Frontal cortex (tissue), 4 donors: Measurements from ENCODE around the gene G0S2. TPM values are rescaled to one million over a fixed set of nuclear protein-coding genes. Genes with fewer than 3 reads are reported as not detected.
A peak's percentile ranks its signal among the peaks of the same experiment; 100 is the strongest.
"Not testable (repeated sequence)": the region's sequence is repeated elsewhere in the genome, so short reads cannot be mapped to it uniquely, and the experiment has no call there.

ENCODE experiments used
- DNase-seq, 2 donors: peaks; one replicate each; pipeline ENCODE4 v3.0.0; 2012; ENCODE audit warnings: low spot score in 2 of 2
- FAIRE-seq: peaks from 2 replicates; lab custom pipeline; 2012; peaks lifted over from hg19 to GRCh38; lab: Jason Lieb, UNC
- total RNA-seq: library from RNA; depleted of rRNA; stranded (reverse); fragments of >200 nt; gene quantifications from one replicate; pipeline ENCODE4 v1.2.3, GENCODE V29; 2014
- donor health status: control.
- donor health status: control.
- donor health status: control.

G0S2 gene
- total RNA-seq, 1 donor from 2014 or later, result 1.6 TPM

DNA sequence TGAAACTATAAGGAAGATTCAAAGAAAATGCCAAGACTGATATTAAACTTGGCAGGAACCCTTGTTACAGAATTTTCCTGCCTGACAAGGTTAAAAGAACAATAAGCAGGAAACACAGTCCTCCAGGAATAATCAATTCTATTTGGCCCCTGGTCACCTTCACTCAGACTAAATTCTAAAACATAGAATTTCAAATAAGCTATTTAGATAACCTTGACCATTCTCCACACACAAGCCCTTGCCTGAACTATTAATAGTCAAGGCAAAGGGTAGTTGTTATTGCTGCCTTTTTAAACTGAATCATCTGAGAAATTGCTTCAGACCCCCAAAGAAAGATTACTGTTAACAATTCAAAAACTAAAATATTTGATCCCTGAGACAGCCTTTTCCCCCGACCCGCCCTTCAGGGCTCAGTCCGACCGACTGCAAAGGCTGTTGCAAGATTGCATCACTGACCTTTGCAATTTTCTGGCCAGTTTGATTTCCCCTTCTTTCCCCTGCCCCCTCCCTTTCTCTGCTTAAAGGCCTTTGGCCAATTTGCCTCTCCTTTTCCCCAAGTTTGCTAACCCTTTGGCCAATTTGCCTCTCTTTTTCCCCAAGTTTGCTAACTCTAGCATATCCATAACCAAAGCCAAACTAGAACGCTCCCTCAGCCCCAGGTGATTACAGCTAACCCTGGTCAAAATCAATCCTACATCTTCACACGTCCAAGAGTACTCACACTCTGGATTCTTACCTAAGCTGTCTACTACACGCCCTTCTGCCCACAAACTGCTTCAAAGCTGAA is 1.4 kb upstream of the G0S2 start:
- no peak for FAIRE-seq
- DNase-seq, result no peak

- DNase-seq (peak; percentile 33 to 41), FAIRE-seq (no peak)
These were observed 448 bp downstream of the G0S2 start for GRCh38 chr1:209675565-209676154.

GRCh38 chr1:209678981-209679539 is 3.8 kb downstream of the G0S2 start:
- no peak for FAIRE-seq

GRCh38 chr1:209685821-209686220 is 10.6 kb downstream of the G0S2 start:
- DNase-seq, result no peak
- FAIRE-seq, result no peak

More at GRCh38 chr1:209678981-209679539, 3.8 kb downstream of the G0S2 start:
- no peak for DNase-seq

DNA sequence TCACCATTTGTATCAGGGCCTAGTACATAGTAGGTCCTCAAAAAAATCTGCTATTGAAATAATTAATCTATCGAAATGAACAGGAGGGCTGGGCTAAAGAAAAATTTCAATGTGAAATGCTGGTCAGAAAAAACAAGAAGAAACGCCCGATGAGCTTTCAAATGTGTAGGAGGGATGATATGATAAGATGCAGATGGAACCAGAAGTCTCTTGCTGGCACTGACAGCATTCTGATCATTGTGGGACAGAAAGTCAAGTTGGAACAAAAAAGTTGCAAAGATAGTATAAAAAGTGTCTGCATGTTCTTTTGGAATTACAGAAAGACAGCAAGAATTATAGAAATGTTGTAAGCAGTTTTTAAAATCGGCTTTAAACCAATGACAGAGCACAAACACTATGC is 11.1 kb downstream of the G0S2 start:
- DNase-seq, result no peak
- FAIRE-seq, result no peak

GRCh38 chr1:209688746-209689234 is 13.6 kb downstream of the G0S2 start:
- FAIRE-seq (no peak), DNase-seq (no peak)

DNA sequence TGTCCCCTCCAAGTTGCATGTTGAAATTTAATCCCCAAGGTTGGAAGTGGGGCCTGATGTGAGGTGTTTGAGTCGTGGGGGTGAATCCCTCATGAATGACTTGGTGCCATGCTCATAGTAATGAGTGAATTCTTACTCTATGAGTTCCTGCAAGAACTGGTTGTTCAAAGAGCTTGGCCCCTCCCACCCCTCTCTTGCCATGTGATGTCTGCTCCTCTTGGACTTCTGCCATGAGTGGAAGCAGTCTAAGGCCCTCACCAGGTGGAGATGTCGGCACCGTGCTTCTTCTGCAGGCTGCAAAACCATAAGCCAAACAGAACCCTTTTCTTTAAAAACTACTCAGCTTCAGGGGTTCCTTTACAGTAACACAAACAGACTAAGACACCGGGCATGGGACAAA is 14.3 kb downstream of the G0S2 start:
- FAIRE-seq, result no peak
- DNase-seq, result no peak

DNA sequence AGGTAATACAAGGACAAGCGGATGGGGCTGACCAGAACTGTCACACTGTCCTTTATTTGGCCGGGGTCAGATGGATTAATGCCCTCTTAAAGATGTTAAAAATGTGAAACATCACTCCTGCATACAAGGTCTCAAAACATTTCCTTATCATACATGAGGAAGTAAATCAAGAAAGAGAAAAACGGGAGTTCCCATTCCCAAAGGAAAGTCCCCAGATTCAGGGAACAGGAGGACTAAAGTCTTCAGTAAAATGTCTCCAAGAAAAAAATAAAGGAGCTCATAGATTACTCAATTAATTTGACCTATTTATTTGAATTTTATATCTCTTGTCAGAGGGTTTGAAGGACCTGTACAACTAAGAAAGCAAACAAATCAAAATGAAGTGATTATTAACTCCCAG is 16.0 kb downstream of the G0S2 start:
- no peak for DNase-seq
- no peak for FAIRE-seq

GRCh38 chr1:209692296-209692695 is 17.1 kb downstream of the G0S2 start:
- FAIRE-seq (no peak), DNase-seq (no peak)

GRCh38 chr1:209692745-209693504 is 17.7 kb downstream of the G0S2 start:
- DNase-seq (peak in 1 of 2 donors; percentile 50), FAIRE-seq (peak; percentile 13)

DNA sequence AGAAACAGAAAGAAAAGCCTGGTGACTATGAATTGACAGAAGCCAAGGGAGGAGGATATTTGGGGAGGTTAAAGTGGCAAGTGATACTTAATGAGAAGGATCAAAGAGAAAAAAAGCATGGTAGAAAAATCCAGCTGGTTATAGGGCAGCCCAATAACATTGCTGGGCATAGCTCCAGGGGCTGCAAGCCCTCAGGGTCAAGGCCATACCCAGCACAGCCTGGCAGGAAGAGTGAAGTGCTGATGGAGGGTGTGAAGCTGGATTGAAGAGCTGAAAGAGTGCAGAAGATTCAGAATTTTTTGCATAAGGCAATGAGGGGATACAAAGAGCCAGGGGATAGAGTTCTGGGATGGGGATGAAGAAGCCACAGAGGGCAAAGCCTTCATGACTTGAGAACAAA is 21.5 kb downstream of the G0S2 start:
- no peak for DNase-seq
- FAIRE-seq, result no peak

- no peak for FAIRE-seq
- DNase-seq, result no peak
These were observed 21.9 kb downstream of the G0S2 start for GRCh38 chr1:209697126-209697525.

DNA sequence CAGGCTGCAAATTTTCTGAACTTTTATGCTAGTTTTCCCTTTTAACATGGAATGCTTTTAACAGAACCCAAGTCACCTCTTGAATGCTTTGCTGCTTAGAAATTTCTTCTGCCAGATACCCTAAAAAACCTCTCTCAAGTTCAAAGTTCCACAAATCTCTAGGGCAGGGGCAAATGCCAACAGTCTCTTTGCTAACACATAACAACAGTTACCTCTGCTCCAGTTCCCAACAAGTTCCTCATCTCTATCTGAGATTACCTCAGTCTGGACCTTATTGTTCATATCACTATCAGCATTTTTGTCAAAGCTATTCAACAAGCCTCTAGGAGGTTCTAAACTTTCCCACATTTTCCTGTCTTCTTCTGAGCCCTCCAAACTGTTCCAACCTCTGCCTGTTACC is 25.5 kb downstream of the G0S2 start:
- not testable (repeated sequence) for DNase-seq, FAIRE-seq

DNA sequence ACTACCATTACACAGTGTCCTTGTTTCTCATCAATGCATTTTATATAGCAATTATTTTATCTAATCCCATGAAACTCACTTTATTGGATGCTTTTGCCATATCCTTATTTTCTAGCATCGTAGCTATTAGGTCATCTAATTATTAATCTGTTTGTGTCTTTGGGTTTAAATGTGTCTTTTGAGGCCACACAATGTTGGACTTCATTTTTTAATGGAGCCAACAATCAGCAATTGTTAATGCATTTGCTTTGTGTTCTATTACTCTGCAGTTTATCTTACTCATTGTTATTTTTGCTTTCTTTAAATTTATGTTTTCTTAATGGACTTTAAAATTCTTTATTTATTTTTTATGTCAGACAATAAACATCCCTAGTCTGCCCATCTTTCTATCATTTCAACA is 27.6 kb downstream of the G0S2 start:
- no peak for DNase-seq

GRCh38 chr1:209703834-209704504 is 28.8 kb downstream of the G0S2 start:
- DNase-seq, result no peak
- FAIRE-seq, result no peak

More for the DNA sequence above, 27.6 kb downstream of the G0S2 start:
- FAIRE-seq, result peak; percentile 83

DNA sequence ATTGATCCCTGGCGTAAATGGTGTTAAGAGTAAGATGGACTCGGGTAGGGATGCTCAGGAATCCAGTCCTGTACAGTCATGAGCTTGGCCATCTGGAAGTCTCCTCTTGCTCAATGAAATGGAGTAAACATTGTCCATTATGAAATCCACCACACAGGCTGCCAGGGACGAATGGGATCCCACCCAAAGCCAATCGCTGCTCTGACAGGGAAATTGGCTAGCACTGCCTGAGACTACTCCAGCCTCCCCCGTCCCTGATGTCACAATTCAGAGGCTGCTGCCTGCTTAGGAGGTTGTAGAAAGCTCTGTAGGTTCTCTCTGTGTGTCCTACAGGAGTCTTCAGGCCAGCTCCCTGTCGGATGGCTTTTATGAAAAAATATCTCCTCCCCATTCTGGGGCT is 29.4 kb downstream of the G0S2 start, which contains the start of gene HSD11B1:
TSS of gene HSD11B1 (plus strand) at position 263 of the 400 bp plus-strand sequence. CDS start at position 360, 97 bp downstream.
- FAIRE-seq, result no peak
- no peak for DNase-seq

- DNase-seq, result no peak
- no peak for FAIRE-seq
These were observed 29.9 kb downstream of the G0S2 start for GRCh38 chr1:209705033-209705598.

DNA sequence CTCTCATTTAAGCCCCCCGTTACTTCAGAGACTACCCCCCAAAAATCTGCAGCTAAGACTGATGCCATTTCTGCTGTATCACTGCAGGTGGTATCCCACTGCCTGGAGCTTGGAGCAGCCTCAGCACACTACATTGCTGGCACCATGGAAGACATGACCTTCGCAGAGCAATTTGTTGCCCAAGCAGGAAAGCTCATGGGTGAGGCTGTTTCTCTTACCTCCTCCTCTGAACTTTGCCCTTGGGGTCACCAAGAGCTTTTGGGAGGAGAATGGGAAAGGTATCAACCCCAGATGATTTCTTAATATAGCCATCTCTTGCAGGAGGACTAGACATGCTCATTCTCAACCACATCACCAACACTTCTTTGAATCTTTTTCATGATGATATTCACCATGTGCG is 31.4 kb downstream of the G0S2 start:
- no peak for FAIRE-seq
- DNase-seq, result no peak

- no peak for FAIRE-seq
- DNase-seq, result no peak
These were observed 32.1 kb downstream of the G0S2 start for GRCh38 chr1:209707308-209707707.
